SK-N-SH (cell line): Measurements from ENCODE around the gene PGD. TPM values are rescaled to one million over a fixed set of nuclear protein-coding genes. Genes with fewer than 3 reads are reported as not detected.

ENCODE experiments used
- CTCF ChIA-PET: fragments of 300-600, 350-600 bp; formaldehyde crosslinking; extraction: SDS; loops from one replicate; lab custom pipeline; 2021; lab: Yijun Ruan, JAX
- POLR2A ChIA-PET: fragments of 350-600 bp; sonication (Branson Sonifier 250); formaldehyde crosslinking; extraction: SDS; loops from one replicate; lab custom pipeline; 2020; ENCODE audit warnings: antibody characterized with exemption, inconsistent platforms; lab: Yijun Ruan, JAX
- DNase-seq: peaks from one replicate; pipeline ENCODE4 v3.0.0; 2012
- H2AFZ ChIP-seq: fragments of 200-600 bp; sonication (generic); 2 replicates; pipeline ENCODE4 v1.8.1; 2016; ENCODE audit warnings: antibody characterized with exemption, mild to moderate bottlenecking, low read depth
- H3F3A ChIP-seq: fragments of 200-600 bp; sonication (generic); replicated peaks from 2 replicates; pipeline ENCODE3; 2016; ENCODE audit warnings: antibody characterized with exemption, mild to moderate bottlenecking; ENCODE audit not compliant: insufficient read depth
- H3K27ac ChIP-seq, 2 experiments: fragments of 200-500 bp in 1 of 2; fragments of 200-600 bp in 1 of 2; sonication (Bioruptor generic) in 1 of 2; sonication (generic), shearing (Covaris generic) in 1 of 2; 2 replicates each; pipeline versions ENCODE4 v1.5.1 to v1.6.1; 2014 to 2016; ENCODE audit warnings: low read depth in 2 of 2, inconsistent platforms in 1 of 2, low read length in 1 of 2, mild to moderate bottlenecking in 1 of 2, mixed read lengths in 1 of 2
- H3K27me3 ChIP-seq: fragments of 200-600 bp; sonication (generic), shearing (Covaris generic); 2 replicates; pipeline ENCODE4 v1.6.1; 2016; ENCODE audit warnings: mixed run types; ENCODE audit not compliant: insufficient read depth
- H3K36me3 ChIP-seq, 2 experiments: fragments of 200-500 bp in 1 of 2; fragments of 200-600 bp in 1 of 2; sonication (Bioruptor generic) in 1 of 2; sonication (generic) in 1 of 2; replicated peaks in 1 of 2; 2 replicates each; pipeline versions ENCODE3 to v1.5.1; 2014 to 2016; ENCODE audit warnings: low read length in 1 of 2, mild to moderate bottlenecking in 1 of 2; ENCODE audit not compliant: insufficient read depth in 2 of 2, control insufficient read depth in 1 of 2
- H3K4me1 ChIP-seq, 2 experiments: fragments of 200-500 bp in 1 of 2; fragments of 200-600 bp in 1 of 2; sonication (Bioruptor generic) in 1 of 2; sonication (generic), shearing (Covaris generic) in 1 of 2; 2 replicates each; pipeline versions ENCODE4 v1.5.1 to v1.6.1; 2014 to 2016; ENCODE audit warnings: low read depth in 1 of 2, low read length in 1 of 2, mixed run types in 1 of 2; ENCODE audit not compliant: insufficient read depth in 2 of 2, control insufficient read depth in 1 of 2
- H3K4me2 ChIP-seq: fragments of 200-600 bp; sonication (generic), shearing (Covaris generic); 2 replicates; pipeline ENCODE4 v1.6.1; 2017; ENCODE audit warnings: mixed run types
- H3K4me3 ChIP-seq, 2 experiments: fragments of 200-500 bp in 1 of 2; fragments of 200-600 bp in 1 of 2; sonication (Bioruptor generic) in 1 of 2; sonication (generic), shearing (Covaris generic) in 1 of 2; 2 replicates each; pipeline versions ENCODE4 v1.5.1 to v1.8.1; 2014 to 2016; ENCODE audit warnings: low read depth in 2 of 2, inconsistent platforms in 1 of 2, low read length in 1 of 2, mild to moderate bottlenecking in 1 of 2, mixed read lengths in 1 of 2, moderate library complexity in 1 of 2
- H3K79me2 ChIP-seq: fragments of 200-600 bp; sonication (generic); 2 replicates; pipeline ENCODE4 v1.8.1; 2017; ENCODE audit warnings: mild to moderate bottlenecking; ENCODE audit not compliant: insufficient read depth
- H3K9ac ChIP-seq: fragments of 200-600 bp; sonication (generic); 2 replicates; pipeline ENCODE4 v1.6.1; 2017; ENCODE audit warnings: mixed run types
- H3K9me2 ChIP-seq: fragments of 200-600 bp; sonication (generic); 2 replicates; pipeline ENCODE4 v1.6.1; 2017; ENCODE audit warnings: mixed run types
- H3K9me3 ChIP-seq: fragments of 200-600 bp; sonication (generic); 2 replicates; pipeline ENCODE4 v1.6.1; 2017; ENCODE audit warnings: mixed run types, mild to moderate bottlenecking, moderate library complexity
- H4K20me1 ChIP-seq: fragments of 200-600 bp; sonication (generic); 2 replicates; pipeline ENCODE4 v1.6.1; 2017; ENCODE audit warnings: mild to moderate bottlenecking, mixed run types; ENCODE audit not compliant: insufficient read depth
- CHD2 ChIP-seq: fragments of 150-350 bp; IDR thresholded peaks from 2 replicates; pipeline ENCODE4 v1.6.1; 2018; ENCODE audit warnings: low read length; ENCODE audit not compliant: partially characterized antibody
- CTCF ChIP-seq: fragments of 200-600 bp; sonication (generic); IDR thresholded peaks from 2 replicates; pipeline ENCODE4 v1.6.1; 2017; ENCODE audit warnings: antibody characterized with exemption, mild to moderate bottlenecking, moderate library complexity
- ELF1 ChIP-seq: IDR thresholded peaks from 2 replicates; pipeline ENCODE4 v1.4.0; 2012
- EP300 ChIP-seq, 2 experiments: IDR thresholded peaks; 2 replicates each; pipeline versions ENCODE4 v1.4.0 to v1.6.1; 2012; ENCODE audit warnings: borderline replicate concordance in 1 of 2, low read depth in 1 of 2, low read length in 1 of 2
- EZH2phosphoT487 ChIP-seq: fragments of 200-600 bp; sonication (generic); IDR thresholded peaks from 2 replicates; pipeline ENCODE4 v1.6.1; 2017; ENCODE audit warnings: low read depth, mixed run types, mild to moderate bottlenecking, antibody characterized with exemption, moderate library complexity, borderline replicate concordance
- FOSL2 ChIP-seq: IDR thresholded peaks from 2 replicates; pipeline ENCODE4 v1.4.0; 2012; ENCODE audit warnings: low read depth, mild to moderate bottlenecking, moderate library complexity, borderline replicate concordance
- FOXJ3 ChIP-seq: sonication (generic); formaldehyde crosslinking; IDR thresholded peaks from 2 replicates; pipeline ENCODE4 v1.5.1; 2020; ENCODE audit warnings: mild to moderate bottlenecking, missing genetic modification reagents
- GABPA ChIP-seq: IDR thresholded peaks from 2 replicates; pipeline ENCODE4 v1.4.0; 2012; ENCODE audit warnings: low read depth, mild to moderate bottlenecking
- GATA2 ChIP-seq: sonication (generic); formaldehyde crosslinking; IDR thresholded peaks from 2 replicates; pipeline ENCODE4 v1.5.0; 2020; ENCODE audit warnings: mild to moderate bottlenecking, missing genetic modification reagents
- IRF3 ChIP-seq: fragments of 150-350 bp; IDR thresholded peaks from 2 replicates; pipeline ENCODE4 v1.6.1; 2016; ENCODE audit warnings: mild to moderate bottlenecking, low read depth, low read length
- MEF2A ChIP-seq: IDR thresholded peaks from 2 replicates; pipeline ENCODE4 v1.4.0; 2012; ENCODE audit warnings: low read depth, borderline replicate concordance
- NRF1 ChIP-seq: IDR thresholded peaks from 2 replicates; pipeline ENCODE4 v1.6.1; 2012; ENCODE audit warnings: low read depth, mild to moderate bottlenecking, low read length
- POLR2AphosphoS5 ChIP-seq: IDR thresholded peaks from 2 replicates; pipeline ENCODE4 v1.6.1; 2012; ENCODE audit warnings: low read depth, low read length
- RAD21 ChIP-seq: IDR thresholded peaks from 2 replicates; pipeline ENCODE4 v1.6.1; 2012; ENCODE audit warnings: mild to moderate bottlenecking, low read length
- RCOR1 ChIP-seq: fragments of 150-350 bp; IDR thresholded peaks from 2 replicates; pipeline ENCODE4 v1.6.1; 2017; ENCODE audit warnings: antibody characterized with exemption, low read length
- RFX5 ChIP-seq: IDR thresholded peaks from 2 replicates; pipeline ENCODE4 v1.6.1; 2012; ENCODE audit warnings: mild to moderate bottlenecking, improper control_type of control experiment, low read length
- RXRA ChIP-seq: IDR thresholded peaks from 2 replicates; pipeline ENCODE4 v1.4.0; 2012; ENCODE audit warnings: low read depth, mild to moderate bottlenecking, borderline replicate concordance
- SIN3A ChIP-seq: IDR thresholded peaks from 2 replicates; pipeline ENCODE4 v1.6.1; 2012; ENCODE audit warnings: low read depth, mild to moderate bottlenecking, low read length, moderate library complexity, borderline replicate concordance
- SMC3 ChIP-seq: IDR thresholded peaks from 2 replicates; pipeline ENCODE4 v1.6.1; 2012; ENCODE audit warnings: low read depth, low read length, improper control_type of control experiment
- TAF1 ChIP-seq: IDR thresholded peaks from 2 replicates; pipeline ENCODE4 v1.6.1; 2012; ENCODE audit warnings: low read depth, mild to moderate bottlenecking, low read length, moderate library complexity, borderline replicate concordance
- TCF12 ChIP-seq: IDR thresholded peaks from 2 replicates; pipeline ENCODE4 v1.4.0; 2012
- TEAD4 ChIP-seq: IDR thresholded peaks from 2 replicates; pipeline ENCODE4 v1.4.0; 2012; ENCODE audit warnings: mild to moderate bottlenecking, borderline replicate concordance; ENCODE audit not compliant: insufficient read depth
- USF1 ChIP-seq: IDR thresholded peaks from 2 replicates; pipeline ENCODE4 v1.4.0; 2012; ENCODE audit warnings: low read depth, borderline replicate concordance
- WGBS: methylation state at CpG from one replicate; pipeline ENCODE4 v1.1.6; 2017; ENCODE audit warnings: low lambda C conversion rate; 5-methylcytosine and 5-hydroxymethylcytosine counted together
- polyA plus RNA-seq, 3 experiments: library from polyadenylated mRNA; depleted of rRNA; stranded (reverse); fragments of >200 nt; gene quantifications; 2 replicates each; pipeline ENCODE4 v1.2.3, GENCODE V29; 2012
- TF ChIP-seq, protein P1 (sequence below): fragments of 150-350 bp; IDR thresholded peaks from 2 replicates; pipeline ENCODE4 v1.6.1; 2017; ENCODE audit warnings: antibody characterized with exemption, low read length, low read depth, borderline replicate concordance
- TF ChIP-seq, protein P2 (sequence below): IDR thresholded peaks from 2 replicates; pipeline ENCODE4 v1.4.0; 2012; ENCODE audit warnings: low read depth, borderline replicate concordance

Gene PGD
- polyA plus RNA-seq (2012; rRNA removed) = 75.3 and 76.2 TPM in 2 replicates
- polyA plus RNA-seq (2012; cell fraction: cytosol; rRNA removed) = 75.1 and 78.8 TPM in 2 replicates
- polyA plus RNA-seq (2012; cell fraction: nucleus; rRNA removed) = 61.0 and 72.1 TPM in 2 replicates

DNA sequence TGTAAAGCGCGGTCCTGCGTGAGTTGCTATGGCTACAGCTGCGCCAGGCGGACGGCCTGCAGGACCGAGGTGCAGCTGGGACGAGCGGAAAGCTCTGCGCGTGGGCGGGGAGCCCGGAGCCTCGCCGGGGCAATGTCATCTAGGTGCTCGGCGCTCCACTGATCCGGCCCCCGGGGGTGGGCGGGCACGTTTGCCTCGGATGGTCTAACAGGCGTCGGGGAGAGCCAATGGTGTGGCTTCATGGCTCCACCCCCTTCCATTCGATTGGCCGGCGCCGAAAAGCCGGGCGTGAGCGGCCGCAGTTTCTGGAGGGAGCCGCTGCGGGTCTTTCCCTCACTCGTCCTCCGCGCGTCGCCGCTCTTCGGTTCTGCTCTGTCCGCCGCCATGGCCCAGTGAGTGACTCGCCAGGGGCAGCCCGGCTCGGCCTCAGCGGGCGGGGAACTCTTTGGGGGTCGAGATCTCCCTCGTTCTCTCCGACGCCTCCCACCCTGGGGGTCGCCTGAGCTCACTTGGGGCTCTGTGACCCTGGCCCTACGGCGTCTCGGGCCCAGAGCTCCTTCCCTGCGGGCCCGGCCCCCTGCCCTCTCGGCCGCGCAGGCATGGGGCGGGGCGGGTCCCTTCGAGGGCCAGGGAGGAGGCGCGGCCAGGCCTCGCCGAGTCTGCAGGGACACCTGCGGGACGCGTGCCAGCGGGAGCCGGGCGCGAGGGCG lies at the start of gene PGD:
PGD (plus strand) TSS at position 331 of the 710 bp plus-strand sequence; CDS start at position 385, 54 bp downstream.
- Histone ChIP-seq H3K27ac (peak within 1 kb of the TSS; percentile 85 to 88), H3K79me2 (peaks cover 41% of the 10 kb centered on the region), H3F3A (peaks cover 13% of the 10 kb centered on the region), H3K4me2 (peak within 1 kb of the TSS; percentile 90), H3K9ac (peak within 1 kb of the TSS; percentile 91), H3K9me2 (no peaks in the 10 kb centered on the region), H3K27me3 (no peaks in the 10 kb centered on the region), H3K4me3 (peak within 1 kb of the TSS; percentile 74 to 96), H3K4me1 (peaks cover 8 to 25% of the 10 kb centered on the region in 2 experiments; a peak in 3 of 4 replicates), H3K9me3 (no peaks in the 10 kb centered on the region), H3K36me3 (peaks cover 8 to 30% of the 10 kb centered on the region in 2 experiments), H2AFZ (peak within 1 kb of the TSS; percentile 89), H4K20me1 (peaks cover 6% of the 10 kb centered on the region; the same call in 1 of the 2 replicates)
- DNase-seq = peak; percentile 100
- CTCF ChIA-PET = interaction anchor here (0.6 to 4.2 kb wide), 9 partner anchors 12 to 1080 kb away, joined by 3 to 18 read pairs (median 3); partner anchors contain the start of genes CENPS and DISP3
- WGBS = 0% methylated on average over 6 of the region's 76 CpGs
- POLR2A ChIA-PET = interaction anchor here (0.6 to 1.5 kb wide), 8 partner anchors 11 to 894 kb away, joined by 3 to 9 read pairs (median 4); partner anchors contain the start of gene KIF1B
- TF ChIP-seq RCOR1 = no peak
- peak; percentile 92 for TF ChIP-seq TAF1
- TF ChIP-seq, protein P1, sequence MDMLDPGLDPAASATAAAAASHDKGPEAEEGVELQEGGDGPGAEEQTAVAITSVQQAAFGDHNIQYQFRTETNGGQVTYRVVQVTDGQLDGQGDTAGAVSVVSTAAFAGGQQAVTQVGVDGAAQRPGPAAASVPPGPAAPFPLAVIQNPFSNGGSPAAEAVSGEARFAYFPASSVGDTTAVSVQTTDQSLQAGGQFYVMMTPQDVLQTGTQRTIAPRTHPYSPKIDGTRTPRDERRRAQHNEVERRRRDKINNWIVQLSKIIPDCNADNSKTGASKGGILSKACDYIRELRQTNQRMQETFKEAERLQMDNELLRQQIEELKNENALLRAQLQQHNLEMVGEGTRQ = no peak
- TF ChIP-seq USF1 = no peak
- no peak for TF ChIP-seq SMC3
- TF ChIP-seq EP300 (IDR thresholded peaks at IDR 0.05; ENCODE audit: borderline replicate concordance in 1 of 2, low read depth in 1 of 2, low read length in 1 of 2) = peak in 1 of 2 experiments; percentile 7; a peak in 1 of 4 replicates
- peak; percentile 66 for TF ChIP-seq NRF1
- TF ChIP-seq, protein P2, sequence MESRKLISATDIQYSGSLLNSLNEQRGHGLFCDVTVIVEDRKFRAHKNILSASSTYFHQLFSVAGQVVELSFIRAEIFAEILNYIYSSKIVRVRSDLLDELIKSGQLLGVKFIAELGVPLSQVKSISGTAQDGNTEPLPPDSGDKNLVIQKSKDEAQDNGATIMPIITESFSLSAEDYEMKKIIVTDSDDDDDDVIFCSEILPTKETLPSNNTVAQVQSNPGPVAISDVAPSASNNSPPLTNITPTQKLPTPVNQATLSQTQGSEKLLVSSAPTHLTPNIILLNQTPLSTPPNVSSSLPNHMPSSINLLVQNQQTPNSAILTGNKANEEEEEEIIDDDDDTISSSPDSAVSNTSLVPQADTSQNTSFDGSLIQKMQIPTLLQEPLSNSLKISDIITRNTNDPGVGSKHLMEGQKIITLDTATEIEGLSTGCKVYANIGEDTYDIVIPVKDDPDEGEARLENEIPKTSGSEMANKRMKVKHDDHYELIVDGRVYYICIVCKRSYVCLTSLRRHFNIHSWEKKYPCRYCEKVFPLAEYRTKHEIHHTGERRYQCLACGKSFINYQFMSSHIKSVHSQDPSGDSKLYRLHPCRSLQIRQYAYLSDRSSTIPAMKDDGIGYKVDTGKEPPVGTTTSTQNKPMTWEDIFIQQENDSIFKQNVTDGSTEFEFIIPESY = no peak
- no peak for TF ChIP-seq GATA2 (CRISPR knock-in tag)
- TF ChIP-seq ELF1 = 0 out of 2 replicates have a peak, but pooled peaks have one; percentile 48
- no peak for TF ChIP-seq RAD21
- peak; percentile 94 for TF ChIP-seq IRF3
- TF ChIP-seq MEF2A = no peak
- no peak; the same call in 1 of the 2 replicates for TF ChIP-seq CTCF
- no peak for TF ChIP-seq EZH2phosphoT487
- TF ChIP-seq RXRA = no peak
- TF ChIP-seq FOXJ3 (CRISPR knock-in tag) = no peak
- peak; percentile 87 for TF ChIP-seq CHD2
- no peak for TF ChIP-seq TEAD4
- TF ChIP-seq GABPA = no peak
- peak; percentile 92; the same call in 1 of the 2 replicates for TF ChIP-seq SIN3A
- TF ChIP-seq POLR2AphosphoS5 = peak; percentile 94
- no peak for TF ChIP-seq FOSL2
- TF ChIP-seq RFX5 = no peak
- TF ChIP-seq TCF12 = peak; percentile 32; the same call in 1 of the 2 replicates
